HUDEP-2 (cell line): Measurements from ENCODE around the gene NEIL1.
A peak's percentile ranks its signal among the peaks of the same experiment; 100 is the strongest.
"Not testable (repeated sequence)": the region's sequence is repeated elsewhere in the genome, so short reads cannot be mapped to it uniquely, and the experiment has no call there.

Experiments
- DNase-seq, 76 experiments: peaks; one replicate each; lab custom pipeline; 2025; ENCODE audit not compliant: unreplicated experiment in 76 of 76; lab: John Stamatoyannopoulos, UW

Gene NEIL1

GRCh38 chr15:75346796-75347221 is at the start of gene NEIL1:
Gene NEIL1, plus strand, starts transcription at chr15:75347039. Its CDS starts 1,867 bp downstream, at chr15:75348906.
- no peak for DNase-seq

- DNase-seq: not testable (repeated sequence)
Observed at GRCh38 chr15:75298541-75299310, 48.1 kb upstream of the NEIL1 start.

- not testable (repeated sequence) for DNase-seq
Observed at GRCh38 chr15:75299311-75299688, 47.5 kb upstream of the NEIL1 start.

- DNase-seq: not testable (repeated sequence)
Observed at GRCh38 chr15:75300026-75300425, 46.8 kb upstream of the NEIL1 start.

GRCh38 chr15:75302318-75302717 is 44.5 kb upstream of the NEIL1 start:
- DNase-seq: no peak

- DNase-seq: not testable (repeated sequence)
Observed at GRCh38 chr15:75302753-75303152, 44.1 kb upstream of the NEIL1 start.

- DNase-seq: no peak
Observed at GRCh38 chr15:75306188-75306587, 40.7 kb upstream of the NEIL1 start.

- DNase-seq: peak in 39 of 76 experiments; percentile 1 to 44 (median 16)
Observed at GRCh38 chr15:75307778-75308390, 39.0 kb upstream of the NEIL1 start.

- no peak for DNase-seq
Observed at GRCh38 chr15:75309711-75310110, 37.1 kb upstream of the NEIL1 start.

GRCh38 chr15:75312548-75312947 is 34.3 kb upstream of the NEIL1 start:
- peak in 1 of 76 experiments; percentile 5 for DNase-seq

GRCh38 chr15:75313116-75313845 is 33.6 kb upstream of the NEIL1 start:
- no peak for DNase-seq

- DNase-seq: no peak
Observed at GRCh38 chr15:75314552-75315290, 32.1 kb upstream of the NEIL1 start.

GRCh38 chr15:75319231-75319897 is 27.5 kb upstream of the NEIL1 start:
- DNase-seq: not testable (repeated sequence)

GRCh38 chr15:75321711-75322110 is 25.1 kb upstream of the NEIL1 start:
- DNase-seq: no peak

- no peak for DNase-seq
Observed at GRCh38 chr15:75325922-75326321, 20.9 kb upstream of the NEIL1 start.

- DNase-seq: no peak
Observed at GRCh38 chr15:75327005-75327404, 19.8 kb upstream of the NEIL1 start.

GRCh38 chr15:75327491-75327890 is 19.3 kb upstream of the NEIL1 start:
- DNase-seq: no peak

- DNase-seq: no peak
Observed at GRCh38 chr15:75328493-75329314, 18.1 kb upstream of the NEIL1 start.

- no peak for DNase-seq
Observed at GRCh38 chr15:75329571-75329970, 17.3 kb upstream of the NEIL1 start.
